HCT116 (cell line): ENCODE results near the gene RPN1.

Source experiments
- CEBPB ChIP-seq: IDR thresholded peaks from 2 replicates; pipeline ENCODE4 v1.6.1; 2012; ENCODE audit warnings: low read depth
- CTCF ChIP-seq, 3 experiments: fragments of 200-600 bp in 1 of 3; sonication (generic) in 1 of 3; IDR thresholded peaks in 2 of 3; conservative IDR thresholded peaks in 1 of 3; 2 replicates each; pipeline ENCODE4 v1.5.1; 2012 to 2017; ENCODE audit warnings: low read depth in 2 of 3, low read length in 2 of 3, antibody characterized with exemption in 1 of 3, borderline replicate concordance in 1 of 3, control low read depth in 1 of 3, mild to moderate bottlenecking in 1 of 3, mixed read lengths in 1 of 3, mixed run types in 1 of 3, moderate library complexity in 1 of 3; ENCODE audit not compliant: insufficient read depth in 1 of 3
- EZH2 ChIP-seq: fragments of 200-600 bp; sonication (generic); IDR thresholded peaks from 2 replicates; pipeline ENCODE4 v1.6.1; 2017; ENCODE audit warnings: antibody characterized with exemption, mixed run types
- POLR2A ChIP-seq: IDR thresholded peaks from 2 replicates; pipeline ENCODE4 v1.7.0; 2011; ENCODE audit warnings: borderline replicate concordance; ENCODE audit not compliant: insufficient read depth, insufficient read length; ENCODE audit errors: extremely low read depth
- POLR2AphosphoS5 ChIP-seq: IDR thresholded peaks from 2 replicates; pipeline ENCODE4 v1.6.1; 2011; ENCODE audit warnings: mild to moderate bottlenecking, low read depth, low read length, moderate library complexity
- RAD21 ChIP-seq: IDR thresholded peaks from 2 replicates; pipeline ENCODE4 v1.6.1; 2012; ENCODE audit warnings: low read depth, mild to moderate bottlenecking
- SIN3A ChIP-seq: IDR thresholded peaks from 2 replicates; pipeline ENCODE4 v1.6.1; 2012; ENCODE audit warnings: low read depth
- SP1 ChIP-seq: IDR thresholded peaks from 2 replicates; pipeline ENCODE4 v1.6.1; 2012; ENCODE audit warnings: low read depth
- SRF ChIP-seq: IDR thresholded peaks from 2 replicates; pipeline ENCODE4 v1.6.1; 2012; ENCODE audit warnings: low read depth
- TCF7L2 ChIP-seq: IDR thresholded peaks from 2 replicates; pipeline ENCODE4 v1.7.0; 2011; ENCODE audit warnings: borderline replicate concordance, inconsistent platforms; ENCODE audit not compliant: insufficient read depth, insufficient read length; ENCODE audit errors: extremely low read depth

- TF ChIP-seq POLR2A (no peak), SIN3A (no peak), EZH2 (no peak), CTCF (IDR thresholded peaks at IDR 0.05 in 2 of 3, conservative IDR thresholded peaks at IDR 0.05 in 1 of 3; ENCODE audit: borderline replicate concordance in 1 of 3, insufficient read depth in 1 of 3, low read depth in 2 of 3, low read length in 2 of 3) (no peak), POLR2AphosphoS5 (no peak), TCF7L2 (no peak), SP1 (no peak), SRF (no peak), RAD21 (no peak), CEBPB (no peak)
Observed at GRCh38 chr3:128655531-128655930, 4.9 kb upstream of the RPN1 start.
